Panc1 (cell line): Measurements from ENCODE around the gene POLR1C. TPM values are rescaled to one million over a fixed set of nuclear protein-coding genes. Genes with fewer than 3 reads are reported as not detected.
"Not testable (repeated sequence)": the region's sequence is repeated elsewhere in the genome, so short reads cannot be mapped to it uniquely, and the experiment has no call there.

Experiments
- ATAC-seq: fragments of 200-7000 bp; cut with Tn5 transposase; 2 replicates; pipeline ENCODE4 v1.9.1; 2020; ENCODE audit warnings: mild to moderate bottlenecking, moderate library complexity
- BruUV-seq: library from RNA; stranded (reverse); fragments of 400-500 nt; replicated peaks from 2 replicates; lab custom pipeline; 2021; lab: Mats Ljungman, UMichigan
- CTCF ChIA-PET: fragments of 300-600 bp; sonication (Branson Sonifier 250); formaldehyde crosslinking; loops from one replicate; lab custom pipeline; 2022; ENCODE audit warnings: antibody characterized with exemption; lab: Charles Lee
- POLR2A ChIA-PET: fragments of 300-600 bp; sonication (Branson Sonifier 250); formaldehyde crosslinking; loops from one replicate; lab custom pipeline; 2022; ENCODE audit warnings: antibody characterized with exemption; lab: Charles Lee
- DNase-seq: peaks from one replicate; pipeline ENCODE4 v3.0.0-alpha.2; 2010; ENCODE audit warnings: low read depth, low spot score
- H3K27ac ChIP-seq: 2 replicates; pipeline ENCODE4 v1.5.1; 2011; ENCODE audit warnings: mild to moderate bottlenecking, low read length, inconsistent platforms
- H3K27me3 ChIP-seq: fragments of 200-500 bp; sonication (Bioruptor generic); 2 replicates; pipeline ENCODE4 v1.6.0; 2014; ENCODE audit warnings: low read length, inconsistent platforms; ENCODE audit not compliant: control insufficient read depth, insufficient read depth
- H3K36me3 ChIP-seq: fragments of 200-500 bp; sonication (Bioruptor generic); 2 replicates; pipeline ENCODE4 v1.5.1; 2014; ENCODE audit warnings: inconsistent platforms, mild to moderate bottlenecking, low read length, moderate library complexity; ENCODE audit not compliant: control insufficient read depth, insufficient read depth
- H3K4me1 ChIP-seq: 2 replicates; pipeline ENCODE4 v1.5.1; 2011; ENCODE audit warnings: inconsistent platforms, mild to moderate bottlenecking, low read length, moderate library complexity; ENCODE audit not compliant: control insufficient read depth, insufficient read depth
- H3K4me3 ChIP-seq, 2 experiments: 2 replicates each; pipeline ENCODE4 v1.5.1; 2011 to 2012; ENCODE audit warnings: low read depth in 2 of 2, low read length in 2 of 2, mild to moderate bottlenecking in 2 of 2, inconsistent platforms in 1 of 2, moderate library complexity in 1 of 2
- H3K9me3 ChIP-seq: fragments of 200-500 bp; sonication (Bioruptor generic); 2 replicates; pipeline ENCODE4 v1.5.1; 2014; ENCODE audit warnings: low read depth, mild to moderate bottlenecking, inconsistent platforms, low read length, moderate library complexity; ENCODE audit not compliant: control insufficient read depth, insufficient read depth
- CTCF ChIP-seq: fragments of 450-650 bp; IDR thresholded peaks from 2 replicates; pipeline ENCODE4 v1.5.1; 2017; ENCODE audit warnings: mild to moderate bottlenecking
- POLR2AphosphoS5 ChIP-seq: IDR thresholded peaks from 2 replicates; pipeline ENCODE4 v1.6.1; 2012; ENCODE audit warnings: mild to moderate bottlenecking, low read depth, low read length, moderate library complexity
- REST ChIP-seq, 2 experiments: IDR thresholded peaks; 2 replicates each; pipeline ENCODE4 v1.6.1; 2011 to 2012; ENCODE audit warnings: low read depth in 2 of 2, control low read depth in 1 of 2, low read length in 1 of 2, mild to moderate bottlenecking in 1 of 2, moderate library complexity in 1 of 2; ENCODE audit not compliant: insufficient read depth in 1 of 2
- SIN3A ChIP-seq: IDR thresholded peaks from 2 replicates; pipeline ENCODE4 v1.6.1; 2012; ENCODE audit warnings: low read depth, mild to moderate bottlenecking, low read length, moderate library complexity, borderline replicate concordance; ENCODE audit not compliant: insufficient read depth
- TCF7L2 ChIP-seq: IDR thresholded peaks from 2 replicates; pipeline ENCODE4 v1.6.1; 2011; ENCODE audit warnings: mild to moderate bottlenecking, low read depth, low read length, inconsistent platforms
- in situ Hi-C: cut with HindIII; loops from 2 replicates; pipeline ENCODE4 v1.10.0; 2016; ENCODE audit warnings: low sequenced_read_pairs, low pct_unique_long_range_greater_than_20kb
- intact Hi-C: fragments of 100-400 bp; cut with micrococcal nuclease; formaldehyde crosslinking; loops from one replicate; pipeline ENCODE4 v1.10.0; 2022; ENCODE audit not compliant: unreplicated experiment
- total RNA-seq: library from RNA; stranded (reverse); gene quantifications from one replicate; pipeline ENCODE4 v1.2.1, GENCODE V29; 2021; ENCODE audit not compliant: unreplicated experiment

Gene POLR1C
- total RNA-seq, 1 experiment from 2014 or later = 65.1 TPM

- H3K36me3 ChIP-seq = peaks cover 17% of the 10 kb centered on the region
- BruUV-seq, H3K4me1 ChIP-seq, H3K9me3 ChIP-seq, DNase-seq, H3K27ac ChIP-seq, in situ Hi-C loops, intact Hi-C loops, CTCF ChIA-PET, H3K4me3 ChIP-seq, H3K27me3 ChIP-seq, ATAC-seq: not testable (repeated sequence)
- POLR2A ChIA-PET = interaction anchor here (0.6 kb wide), 1 partner anchor 25 kb away, joined by 3 read pairs; no protein-coding TSS in a partner anchor
Observed at GRCh38 chr6:43539409-43539808, 22.5 kb downstream of the POLR1C start.

- no peaks in the 10 kb centered on the region for H3K9me3 ChIP-seq
- H3K27ac ChIP-seq = no peak overlapping the region
- ChIA-PET CTCF (no interaction called here), POLR2A (no interaction called here)
- H3K27me3 ChIP-seq = no peaks in the 10 kb centered on the region
- intact Hi-C loops (no loop called here), in situ Hi-C loops (no loop called here)
- H3K4me1 ChIP-seq = no peaks in the 10 kb centered on the region
- TF ChIP-seq SIN3A (no peak), TCF7L2 (no peak), CTCF (no peak), POLR2AphosphoS5 (no peak), REST (IDR thresholded peaks at IDR 0.05; ENCODE audit: insufficient read depth in 1 of 2, low read depth in 2 of 2, low read length in 1 of 2) (no peak)
- no peak for ATAC-seq
- peaks cover 18% of the 10 kb centered on the region for H3K36me3 ChIP-seq
- no peak overlapping the region for H3K4me3 ChIP-seq
- no peak for DNase-seq
- no TSS peak for BruUV-seq
Observed at GRCh38 chr6:43540507-43540906, 23.6 kb downstream of the POLR1C start.

GRCh38 chr6:43541774-43542471 lies 25.0 kb downstream of the POLR1C start:
- ChIA-PET CTCF (no interaction called here), POLR2A (no interaction called here)
- Histone ChIP-seq H3K27ac (no peak overlapping the region), H3K4me3 (no peak overlapping the region), H3K36me3 (peaks cover 29% of the 10 kb centered on the region), H3K9me3 (no peaks in the 10 kb centered on the region), H3K27me3 (no peaks in the 10 kb centered on the region), H3K4me1 (no peaks in the 10 kb centered on the region)
- in situ Hi-C loops = no loop called here
- intact Hi-C loops = no loop called here
- ATAC-seq (no peak), DNase-seq (no peak)
- TF ChIP-seq REST (IDR thresholded peaks at IDR 0.05; ENCODE audit: insufficient read depth in 1 of 2, low read depth in 2 of 2, low read length in 1 of 2) (no peak), POLR2AphosphoS5 (no peak), CTCF (no peak), SIN3A (no peak), TCF7L2 (no peak)
- BruUV-seq = no TSS peak
